Fibroblast of lung (primary cell): Measurements from ENCODE around the gene ZC3H11A. TPM values are rescaled to one million over a fixed set of nuclear protein-coding genes. Genes with fewer than 3 reads are reported as not detected.

Experiments used
- DNase-seq, 2 donors: peaks; one replicate each; pipeline versions ENCODE4 v3.0.0 to v3.0.0-alpha.2; 2010; ENCODE audit warnings: low read depth in 2 of 2
- H2AFZ ChIP-seq: 2 replicates; pipeline ENCODE4 v1.5.1; 2012; ENCODE audit warnings: low read length, control low read depth, inconsistent platforms
- H3K27ac ChIP-seq: 2 replicates; pipeline ENCODE4 v1.5.1; 2011; ENCODE audit warnings: low read length, control low read depth; ENCODE audit not compliant: insufficient read depth
- H3K27me3 ChIP-seq: 2 replicates; pipeline ENCODE4 v1.5.1; 2011; ENCODE audit warnings: mild to moderate bottlenecking, low read length; ENCODE audit not compliant: control insufficient read depth, insufficient read depth
- H3K36me3 ChIP-seq: 2 replicates; pipeline ENCODE4 v1.5.1; 2011; ENCODE audit warnings: low read length; ENCODE audit not compliant: control insufficient read depth, insufficient read depth
- H3K4me1 ChIP-seq: 2 replicates; pipeline ENCODE4 v1.5.1; 2011; ENCODE audit warnings: low read length; ENCODE audit not compliant: control insufficient read depth, insufficient read depth; ENCODE audit errors: extremely low read depth
- H3K4me2 ChIP-seq: 2 replicates; pipeline ENCODE4 v1.5.1; 2011; ENCODE audit warnings: low read length, control low read depth; ENCODE audit not compliant: insufficient read depth; ENCODE audit errors: extremely low read depth
- H3K4me3 ChIP-seq, 4 experiments: fragments of 200-600 bp in 1 of 4; sonication (generic) in 1 of 4; replicated peaks in 1 of 4; 2 replicates each; pipeline ENCODE4 v1.5.1; 2011 to 2016; ENCODE audit warnings: low read length in 4 of 4, low read depth in 3 of 4, mild to moderate bottlenecking in 3 of 4, control low read depth in 2 of 4, inconsistent platforms in 1 of 4, mixed read lengths in 1 of 4; ENCODE audit not compliant: insufficient read depth in 1 of 4; ENCODE audit errors: control extremely low read depth in 1 of 4
- H3K79me2 ChIP-seq: 2 replicates; pipeline ENCODE4 v1.5.1; 2012; ENCODE audit warnings: mild to moderate bottlenecking, low read length, inconsistent platforms; ENCODE audit not compliant: control insufficient read depth, insufficient read depth
- H3K9ac ChIP-seq: 2 replicates; pipeline ENCODE4 v1.5.1; 2011; ENCODE audit warnings: mild to moderate bottlenecking, low read length, control low read depth; ENCODE audit not compliant: insufficient read depth
- H3K9me3 ChIP-seq: 2 replicates; pipeline ENCODE4 v1.5.1; 2012; ENCODE audit warnings: low read depth, low read length; ENCODE audit not compliant: control insufficient read depth, insufficient read depth
- H4K20me1 ChIP-seq: 2 replicates; pipeline ENCODE4 v1.5.1; 2011; ENCODE audit warnings: low read length; ENCODE audit not compliant: control insufficient read depth, insufficient read depth; ENCODE audit errors: extremely low read depth
- CTCF ChIP-seq, 2 donors: IDR thresholded peaks in 1 of 2; conservative IDR thresholded peaks in 1 of 2; 1 replicate in 1 of 2; 2 replicates in 1 of 2; pipeline ENCODE4 v1.5.1; 2011 to 2012; ENCODE audit warnings: low read length in 2 of 2, control low read depth in 1 of 2, inconsistent platforms in 1 of 2, low read depth in 1 of 2, mild to moderate bottlenecking in 1 of 2
- EZH2 ChIP-seq: IDR thresholded peaks from 2 replicates; pipeline ENCODE4 v1.5.1; 2012; ENCODE audit warnings: low read length, control low read depth, mild to moderate bottlenecking; ENCODE audit errors: missing control alignments
- polyA plus RNA-seq, 2 donors: library from polyadenylated mRNA; depleted of rRNA in 1 of 2; stranded (reverse) in 1 of 2; unstranded in 1 of 2; fragments of >200 nt; gene quantifications; 2 replicates each; pipeline ENCODE4 v1.2.1, GENCODE V29; 2011 to 2012; ENCODE audit warnings: missing spikeins in 1 of 2
- total RNA-seq: library from RNA; depleted of rRNA; stranded (reverse); fragments of >200 nt; gene quantifications from 2 replicates; pipeline ENCODE4 v1.2.1, GENCODE V29; 2014

ZC3H11A gene
- total and polyA plus RNA-seq, 2 donors (not counting 1 experiment from before 2014, with no cell fraction given) = 88.0 to 98.6 TPM

GRCh38 chr1:203778789-203779188, 16.6 kb upstream of the ZC3H11A start:
- no peaks in the 10 kb centered on the region for H3K36me3 ChIP-seq
- H3K4me3 ChIP-seq = no peak overlapping the region
- no peaks in the 10 kb centered on the region for H4K20me1 ChIP-seq
- no peaks in the 10 kb centered on the region for H3K27me3 ChIP-seq
- H3K4me2 ChIP-seq = no peak overlapping the region
- DNase-seq = no peak
- H3K27ac ChIP-seq = no peak overlapping the region
- H2AFZ ChIP-seq = no peak overlapping the region
- H3K9me3 ChIP-seq = no peaks in the 10 kb centered on the region
- H3K9ac ChIP-seq = no peak overlapping the region
- no peaks in the 10 kb centered on the region for H3K4me1 ChIP-seq
- TF ChIP-seq CTCF (conservative IDR thresholded peaks at IDR 0.05 in 1 of 2, IDR thresholded peaks at IDR 0.05 in 1 of 2; ENCODE audit: low read depth in 1 of 2, low read length in 2 of 2) = no peak
- no peak for TF ChIP-seq EZH2
- no peaks in the 10 kb centered on the region for H3K79me2 ChIP-seq

- Histone ChIP-seq H3K27ac (no peak overlapping the region), H3K9me3 (no peaks in the 10 kb centered on the region), H2AFZ (no peak overlapping the region), H3K36me3 (no peaks in the 10 kb centered on the region), H3K79me2 (no peaks in the 10 kb centered on the region), H4K20me1 (no peaks in the 10 kb centered on the region), H3K4me2 (no peak overlapping the region), H3K4me1 (no peaks in the 10 kb centered on the region), H3K27me3 (no peaks in the 10 kb centered on the region), H3K9ac (no peak overlapping the region), H3K4me3 (no peak overlapping the region)
- no peak for TF ChIP-seq EZH2
- TF ChIP-seq CTCF (conservative IDR thresholded peaks at IDR 0.05 in 1 of 2, IDR thresholded peaks at IDR 0.05 in 1 of 2; ENCODE audit: low read depth in 1 of 2, low read length in 2 of 2) = no peak
- no peak for DNase-seq
These were observed 13.5 kb upstream of the ZC3H11A start for GRCh38 chr1:203781962-203782361.

- H3K27me3 ChIP-seq = no peaks in the 10 kb centered on the region
- TF ChIP-seq CTCF (conservative IDR thresholded peaks at IDR 0.05 in 1 of 2, IDR thresholded peaks at IDR 0.05 in 1 of 2; ENCODE audit: low read depth in 1 of 2, low read length in 2 of 2) (no peak), EZH2 (no peak)
These were observed 5.5 kb upstream of the ZC3H11A start for GRCh38 chr1:203789966-203790365.

More at GRCh38 chr1:203789966-203790365, 5.5 kb upstream of the ZC3H11A start:
- Histone ChIP-seq H3K4me3 (no peak overlapping the region), H2AFZ (no peak overlapping the region), H3K9ac (no peak overlapping the region), H3K27ac (no peak overlapping the region), H3K36me3 (no peaks in the 10 kb centered on the region), H3K4me2 (no peak overlapping the region), H3K79me2 (no peaks in the 10 kb centered on the region), H3K4me1 (no peaks in the 10 kb centered on the region), H4K20me1 (no peaks in the 10 kb centered on the region), H3K9me3 (no peaks in the 10 kb centered on the region)
- DNase-seq = no peak
